OCI-LY7 (cell line): ENCODE data around the gene VPS4A. TPM values are rescaled to one million over a fixed set of nuclear protein-coding genes. Genes with fewer than 3 reads are reported as not detected.

ENCODE experiments used
- BruUV-seq: library from RNA; stranded (reverse); fragments of 400-500 nt; replicated peaks from 2 replicates; lab custom pipeline; 2021; lab: Mats Ljungman, UMichigan
- CTCF ChIA-PET: fragments of 300-600 bp; sonication (Branson Sonifier 250); formaldehyde crosslinking; loops from one replicate; lab custom pipeline; 2022; ENCODE audit warnings: antibody characterized with exemption; ENCODE audit not compliant: unreplicated experiment; lab: Charles Lee
- POLR2A ChIA-PET: fragments of 300-600 bp; sonication (Branson Sonifier 250); formaldehyde crosslinking; loops from one replicate; lab custom pipeline; 2022; ENCODE audit warnings: antibody characterized with exemption; lab: Charles Lee
- DNase-seq: peaks from one replicate; pipeline ENCODE4 v3.0.0-alpha.2; 2015; ENCODE audit warnings: low spot score
- H2AFZ ChIP-seq: fragments of 200-600 bp; sonication (generic), shearing (Covaris generic); 2 replicates; pipeline ENCODE4 v1.6.1; 2014; ENCODE audit warnings: mild to moderate bottlenecking, antibody characterized with exemption, low read length, moderate library complexity
- H3K27ac ChIP-seq: fragments of 200-600 bp; sonication (generic); 2 replicates; pipeline ENCODE4 v1.5.1; 2014; ENCODE audit warnings: mixed run types, low read depth, mild to moderate bottlenecking, moderate library complexity, low read length, inconsistent platforms; ENCODE audit not compliant: poor library complexity, severe bottlenecking
- H3K36me3 ChIP-seq: fragments of 200-600 bp; sonication (generic); 2 replicates; pipeline ENCODE4 v1.6.1; 2014; ENCODE audit warnings: mild to moderate bottlenecking, antibody characterized with exemption, low read length, moderate library complexity, mixed read lengths; ENCODE audit not compliant: insufficient read depth
- H3K4me1 ChIP-seq: fragments of 200-600 bp; sonication (generic); 2 replicates; pipeline ENCODE4 v1.5.1; 2014; ENCODE audit warnings: mild to moderate bottlenecking, low read length; ENCODE audit not compliant: insufficient read depth, poor library complexity, severe bottlenecking
- H3K4me2 ChIP-seq: fragments of 200-600 bp; sonication (generic); 2 replicates; pipeline ENCODE4 v1.6.1; 2014; ENCODE audit warnings: mild to moderate bottlenecking, low read length
- H3K4me3 ChIP-seq: fragments of 200-600 bp; sonication (generic); 2 replicates; pipeline ENCODE4 v1.5.1; 2014; ENCODE audit warnings: mild to moderate bottlenecking, low read depth, low read length; ENCODE audit not compliant: poor library complexity, severe bottlenecking
- H3K79me2 ChIP-seq: fragments of 200-600 bp; sonication (generic); 2 replicates; pipeline ENCODE4 v1.6.1; 2016; ENCODE audit warnings: low read depth, mild to moderate bottlenecking, low read length, moderate library complexity, mixed read lengths; ENCODE audit not compliant: insufficient read depth
- H3K9me2 ChIP-seq: fragments of 200-600 bp; sonication (generic); 2 replicates; pipeline ENCODE4 v1.6.1; 2016; ENCODE audit warnings: mild to moderate bottlenecking, low read length, mixed read lengths; ENCODE audit not compliant: insufficient read depth
- H3K9me3 ChIP-seq: fragments of 200-600 bp; sonication (generic); 2 replicates; pipeline ENCODE4 v1.6.1; 2014; ENCODE audit warnings: mild to moderate bottlenecking, mixed run types, low read length, mixed read lengths
- H4K20me1 ChIP-seq: fragments of 200-600 bp; sonication (generic); 2 replicates; pipeline ENCODE4 v1.6.1; 2014; ENCODE audit warnings: mild to moderate bottlenecking, antibody characterized with exemption, low read length, moderate library complexity, mixed read lengths; ENCODE audit not compliant: insufficient read depth
- CTCF ChIP-seq: fragments of 200-600 bp; sonication (generic); conservative IDR thresholded peaks from 2 replicates; pipeline ENCODE4 v1.5.1; 2014; ENCODE audit warnings: mild to moderate bottlenecking, antibody characterized with exemption, low read length, moderate library complexity, mixed read lengths
- EZH2phosphoT487 ChIP-seq: fragments of 200-600 bp; sonication (generic); IDR thresholded peaks from 2 replicates; pipeline ENCODE4 v1.6.1; 2018; ENCODE audit warnings: low read depth, borderline replicate concordance, mild to moderate bottlenecking, mixed run types, antibody characterized with exemption, low read length, moderate library complexity, mixed read lengths
- intact Hi-C: fragments of 100-400 bp; cut with micrococcal nuclease; formaldehyde crosslinking; loops from one replicate; pipeline ENCODE4 v1.10.0; 2022; ENCODE audit not compliant: unreplicated experiment
- total RNA-seq, 2 experiments: library from RNA; depleted of rRNA in 1 of 2; stranded (reverse); fragments of >200 nt in 1 of 2; shearing (Covaris generic) in 1 of 2; gene quantifications; 2 replicates each; pipeline ENCODE4 v1.2.3, GENCODE V29; 2014 to 2022

Gene VPS4A
- total RNA-seq, 2 experiments from 2014 or later = 33.3 to 33.7 TPM

GRCh38 chr16:69315486-69316311 lies 4.5 kb downstream of the VPS4A start:
- peaks cover 31% of the 10 kb centered on the region for H3K79me2 ChIP-seq
- H3K4me1 ChIP-seq = peaks cover 8% of the 10 kb centered on the region
- H3K36me3 ChIP-seq = peaks cover 70% of the 10 kb centered on the region
- H3K9me2 ChIP-seq = no peaks in the 10 kb centered on the region
- no peaks in the 10 kb centered on the region for H3K9me3 ChIP-seq
- no peak overlapping the region for H2AFZ ChIP-seq
- intact Hi-C loops = no loop called here
- H3K4me2 ChIP-seq = no peak overlapping the region
- POLR2A ChIA-PET = interaction anchor here (1.2 kb wide), 1 partner anchor 11 kb away, joined by 5 read pairs; no protein-coding TSS in a partner anchor
- no peaks in the 10 kb centered on the region; the same call in 1 of the 2 replicates for H4K20me1 ChIP-seq
- CTCF ChIA-PET = no interaction called here
- no TSS peak for BruUV-seq
- no peak for DNase-seq
- TF ChIP-seq EZH2phosphoT487 (no peak), CTCF (no peak)
- H3K4me3 ChIP-seq = no peak overlapping the region
- no peak overlapping the region for H3K27ac ChIP-seq

- H3K9me2 ChIP-seq = no peaks in the 10 kb centered on the region
- peaks cover 7% of the 10 kb centered on the region for H3K4me1 ChIP-seq
- H3K79me2 ChIP-seq = peaks cover 31% of the 10 kb centered on the region
- H4K20me1 ChIP-seq = peaks cover under 1% of the 10 kb centered on the region; the same call in 1 of the 2 replicates
- no peak overlapping the region for H3K4me2 ChIP-seq
- no peak overlapping the region for H3K27ac ChIP-seq
- ChIA-PET POLR2A (no interaction called here), CTCF (no interaction called here)
- peaks cover 79% of the 10 kb centered on the region for H3K36me3 ChIP-seq
- no peak for DNase-seq
- intact Hi-C loops = no loop called here
- TF ChIP-seq EZH2phosphoT487 (no peak), CTCF (no peak)
- no TSS peak for BruUV-seq
- H2AFZ ChIP-seq = no peak overlapping the region
- H3K4me3 ChIP-seq = no peak overlapping the region
- H3K9me3 ChIP-seq = no peaks in the 10 kb centered on the region
These were observed 5.5 kb downstream of the VPS4A start for GRCh38 chr16:69316595-69317034.
